Type B pancreatic cell (in vitro differentiated cells): Measurements from ENCODE around the gene CSNK1D. TPM values are rescaled to one million over a fixed set of nuclear protein-coding genes. Genes with fewer than 3 reads are reported as not detected.

Experiments
- DNase-seq: peaks from one replicate; pipeline ENCODE4 v3.0.0; 2021; ENCODE audit warnings: mixed read lengths; ENCODE audit not compliant: unreplicated experiment; ENCODE audit errors: extremely low spot score
- H3K27ac Mint-ChIP-seq: 2 replicates; pipeline ENCODE4 v1.8.0; 2021; ENCODE audit warnings: mild to moderate bottlenecking, mixed read lengths
- H3K27me3 Mint-ChIP-seq: 2 replicates; pipeline ENCODE4 v1.8.0; 2021; ENCODE audit warnings: mixed read lengths
- H3K36me3 Mint-ChIP-seq: 2 replicates; pipeline ENCODE4 v1.8.0; 2021; ENCODE audit warnings: mixed read lengths
- H3K4me1 Mint-ChIP-seq: one replicate; pipeline ENCODE4 v1.8.0; 2021; ENCODE audit warnings: mixed read lengths; ENCODE audit not compliant: unreplicated experiment
- H3K4me3 Mint-ChIP-seq: 2 replicates; pipeline ENCODE4 v1.8.0; 2021; ENCODE audit warnings: mild to moderate bottlenecking, mixed read lengths
- H3K9me3 Mint-ChIP-seq: 2 replicates; pipeline ENCODE4 v1.8.0; 2021; ENCODE audit warnings: mixed read lengths
- total RNA-seq: library from RNA; stranded (reverse); gene quantifications from 2 replicates; pipeline ENCODE4 v1.2.1, GENCODE V29; 2021; ENCODE audit warnings: low replicate concordance
- TF ChIP-seq, protein P1 (sequence below): fragments of 200-600 bp; sonication (generic); conservative IDR thresholded peaks from 2 replicates; pipeline ENCODE4 v1.5.0; 2021; ENCODE audit warnings: antibody characterized with exemption, mild to moderate bottlenecking

Gene CSNK1D
- total RNA-seq, 1 donor from 2014 or later, result 176 TPM

DNA sequence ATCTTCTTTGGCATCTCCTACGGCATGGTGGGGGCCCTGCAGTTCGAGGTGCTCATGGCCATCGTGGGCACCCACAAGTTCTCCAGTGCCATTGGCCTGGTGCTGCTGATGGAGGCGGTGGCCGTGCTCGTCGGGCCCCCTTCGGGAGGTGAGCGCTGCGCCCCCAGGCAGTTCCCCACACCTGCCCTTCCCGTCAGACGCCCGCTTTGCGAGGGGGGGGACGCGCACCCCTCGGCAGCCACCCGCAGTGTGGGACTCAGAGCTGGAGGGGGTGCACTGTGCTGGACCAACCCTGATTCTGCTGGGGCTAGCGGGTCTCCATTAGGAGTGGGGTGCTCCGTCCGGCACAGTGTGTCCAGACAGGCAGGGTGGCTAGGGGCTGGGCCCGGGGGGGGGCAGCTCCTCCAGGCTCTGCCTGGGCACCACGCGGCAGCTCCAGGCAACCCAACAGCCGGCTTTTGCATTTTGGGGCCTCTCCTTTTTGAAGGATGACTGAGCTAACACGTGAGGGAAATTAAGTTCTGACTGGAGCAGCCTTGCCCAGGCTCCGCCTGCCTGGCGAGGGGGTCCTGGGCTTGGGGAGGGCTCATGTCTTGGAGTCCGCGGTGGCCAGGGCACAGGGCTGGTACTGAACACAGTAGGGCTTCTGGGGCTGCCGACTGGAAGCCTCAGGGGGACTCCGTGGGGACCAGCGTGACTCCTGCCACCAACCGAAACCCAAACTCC lies 35.6 kb downstream of the CSNK1D start:
- no peaks in the 10 kb centered on the region for H3K9me3 Mint-ChIP-seq
- H3K4me1 Mint-ChIP-seq, result peaks cover 11% of the 10 kb centered on the region
- DNase-seq, result no peak
- no peaks in the 10 kb centered on the region for H3K36me3 Mint-ChIP-seq
- H3K27ac Mint-ChIP-seq, result peak overlapping the region; percentile 41
- TF ChIP-seq, protein P1, sequence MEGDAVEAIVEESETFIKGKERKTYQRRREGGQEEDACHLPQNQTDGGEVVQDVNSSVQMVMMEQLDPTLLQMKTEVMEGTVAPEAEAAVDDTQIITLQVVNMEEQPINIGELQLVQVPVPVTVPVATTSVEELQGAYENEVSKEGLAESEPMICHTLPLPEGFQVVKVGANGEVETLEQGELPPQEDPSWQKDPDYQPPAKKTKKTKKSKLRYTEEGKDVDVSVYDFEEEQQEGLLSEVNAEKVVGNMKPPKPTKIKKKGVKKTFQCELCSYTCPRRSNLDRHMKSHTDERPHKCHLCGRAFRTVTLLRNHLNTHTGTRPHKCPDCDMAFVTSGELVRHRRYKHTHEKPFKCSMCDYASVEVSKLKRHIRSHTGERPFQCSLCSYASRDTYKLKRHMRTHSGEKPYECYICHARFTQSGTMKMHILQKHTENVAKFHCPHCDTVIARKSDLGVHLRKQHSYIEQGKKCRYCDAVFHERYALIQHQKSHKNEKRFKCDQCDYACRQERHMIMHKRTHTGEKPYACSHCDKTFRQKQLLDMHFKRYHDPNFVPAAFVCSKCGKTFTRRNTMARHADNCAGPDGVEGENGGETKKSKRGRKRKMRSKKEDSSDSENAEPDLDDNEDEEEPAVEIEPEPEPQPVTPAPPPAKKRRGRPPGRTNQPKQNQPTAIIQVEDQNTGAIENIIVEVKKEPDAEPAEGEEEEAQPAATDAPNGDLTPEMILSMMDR, result no peak
- no peak overlapping the region for H3K4me3 Mint-ChIP-seq
- H3K27me3 Mint-ChIP-seq, result no peaks in the 10 kb centered on the region

- no peak overlapping the region for H3K4me3 Mint-ChIP-seq
- no peaks in the 10 kb centered on the region for H3K27me3 Mint-ChIP-seq
- no peaks in the 10 kb centered on the region for H3K36me3 Mint-ChIP-seq
- no peak for DNase-seq
- TF ChIP-seq, protein P1, result no peak
- peak overlapping the region; percentile 41 for H3K27ac Mint-ChIP-seq
- peaks cover 11% of the 10 kb centered on the region for H3K4me1 Mint-ChIP-seq
- no peaks in the 10 kb centered on the region for H3K9me3 Mint-ChIP-seq
Measured at GRCh38 chr17:82237083-82237745, 36.3 kb downstream of the CSNK1D start.

GRCh38 chr17:82236142-82236971 lies 37.1 kb downstream of the CSNK1D start:
- peaks cover 11% of the 10 kb centered on the region for H3K4me1 Mint-ChIP-seq
- no peak for DNase-seq
- peak overlapping the region; percentile 91 for H3K27ac Mint-ChIP-seq
- H3K36me3 Mint-ChIP-seq, result no peaks in the 10 kb centered on the region
- H3K9me3 Mint-ChIP-seq, result no peaks in the 10 kb centered on the region
- TF ChIP-seq, protein P1, result peak; percentile 92
- H3K4me3 Mint-ChIP-seq, result peak overlapping the region; percentile 74
- H3K27me3 Mint-ChIP-seq, result no peaks in the 10 kb centered on the region

GRCh38 chr17:82235775-82236141 lies 37.7 kb downstream of the CSNK1D start:
- Mint-ChIP-seq H3K27me3 (no peaks in the 10 kb centered on the region), H3K36me3 (no peaks in the 10 kb centered on the region), H3K4me1 (peaks cover 11% of the 10 kb centered on the region), H3K9me3 (no peaks in the 10 kb centered on the region), H3K4me3 (peak overlapping the region; percentile 74), H3K27ac (peak overlapping the region; percentile 91)
- no peak for DNase-seq
- TF ChIP-seq, protein P1, result no peak

- Mint-ChIP-seq H3K4me3 (peak overlapping the region; percentile 75), H3K36me3 (no peaks in the 10 kb centered on the region), H3K27me3 (no peaks in the 10 kb centered on the region), H3K9me3 (no peaks in the 10 kb centered on the region), H3K27ac (peak overlapping the region; percentile 91), H3K4me1 (peaks cover 11% of the 10 kb centered on the region)
- TF ChIP-seq, protein P1, result no peak
- DNase-seq, result no peak
Measured at GRCh38 chr17:82235056-82235774, 38.3 kb downstream of the CSNK1D start.
